DND-41 (cell line): ENCODE measurements around the gene ZCCHC8.
"Not testable (repeated sequence)": the region's sequence is repeated elsewhere in the genome, so short reads cannot be mapped to it uniquely, and the experiment has no call there.

Experiments used
- ATAC-seq: fragments of 200-7000 bp; cut with Tn5 transposase; 3 replicates; pipeline ENCODE4 v1.9.1; 2021; ENCODE audit warnings: low read depth; ENCODE audit not compliant: insufficient read depth
- DNase-seq: peaks from one replicate; pipeline ENCODE4 v3.0.0-alpha.2; 2020
- H2AFZ ChIP-seq: 2 replicates; pipeline ENCODE4 v1.6.0; 2012; ENCODE audit warnings: low read depth, low read length
- H3K27ac ChIP-seq: 2 replicates; pipeline ENCODE4 v1.5.1; 2012; ENCODE audit warnings: low read length, inconsistent platforms
- H3K27me3 ChIP-seq: fragments of 200-600 bp; sonication (generic); 2 replicates; pipeline ENCODE4 v1.6.0; 2012; ENCODE audit warnings: low read length, mild to moderate bottlenecking, inconsistent platforms; ENCODE audit not compliant: insufficient read depth, poor library complexity
- H3K36me3 ChIP-seq: 2 replicates; pipeline ENCODE4 v1.5.1; 2012; ENCODE audit warnings: low read length, inconsistent platforms; ENCODE audit not compliant: insufficient read depth
- H3K4me1 ChIP-seq: 2 replicates; pipeline ENCODE4 v1.5.1; 2012; ENCODE audit warnings: mild to moderate bottlenecking, low read length; ENCODE audit not compliant: insufficient read depth
- H3K4me2 ChIP-seq: 2 replicates; pipeline ENCODE4 v1.6.0; 2012; ENCODE audit warnings: mild to moderate bottlenecking, moderate library complexity, low read length, inconsistent platforms; ENCODE audit not compliant: insufficient read depth
- H3K4me3 ChIP-seq, 2 experiments: fragments of 200-600 bp in 1 of 2; shearing (Covaris generic) in 1 of 2; 2 replicates each; pipeline ENCODE4 v1.5.1; 2012 to 2016; ENCODE audit warnings: inconsistent platforms in 2 of 2, low read length in 2 of 2, mild to moderate bottlenecking in 2 of 2, low read depth in 1 of 2, moderate library complexity in 1 of 2
- H3K79me2 ChIP-seq: 2 replicates; pipeline ENCODE4 v1.6.0; 2012; ENCODE audit warnings: low read length, inconsistent platforms; ENCODE audit not compliant: insufficient read depth
- H3K9ac ChIP-seq: 2 replicates; pipeline ENCODE4 v1.6.0; 2012; ENCODE audit warnings: low read depth, mild to moderate bottlenecking, inconsistent platforms, low read length, moderate library complexity
- H3K9me3 ChIP-seq: 2 replicates; pipeline ENCODE4 v1.5.1; 2012; ENCODE audit warnings: low read length, moderate library complexity, mild to moderate bottlenecking, inconsistent platforms; ENCODE audit not compliant: insufficient read depth, severe bottlenecking
- H4K20me1 ChIP-seq: 2 replicates; pipeline ENCODE4 v1.6.0; 2012; ENCODE audit warnings: low read length; ENCODE audit not compliant: insufficient read depth
- CTCF ChIP-seq: IDR thresholded peaks from 2 replicates; pipeline ENCODE4 v1.5.1; 2012; ENCODE audit warnings: borderline replicate concordance, low read length, moderate library complexity, mild to moderate bottlenecking; ENCODE audit not compliant: poor library complexity, severe bottlenecking; ENCODE audit errors: extremely low read depth
- EZH2 ChIP-seq: IDR thresholded peaks from 3 replicates; pipeline ENCODE4 v1.6.1; 2012; ENCODE audit warnings: borderline replicate concordance, low read depth, mild to moderate bottlenecking, moderate library complexity, low read length, inconsistent platforms; ENCODE audit not compliant: severe bottlenecking

The ZCCHC8 gene

GRCh38 chr12:122437656-122438121 lies 63.0 kb downstream of the ZCCHC8 start:
- no peak overlapping the region for H3K27ac ChIP-seq
- no peaks in the 10 kb centered on the region for H4K20me1 ChIP-seq
- H3K36me3 ChIP-seq: no peaks in the 10 kb centered on the region
- no peak overlapping the region for H3K4me3 ChIP-seq
- no peak for ATAC-seq
- no peaks in the 10 kb centered on the region for H3K27me3 ChIP-seq
- no peak for DNase-seq
- TF ChIP-seq EZH2 (no peak), CTCF (no peak)
- no peaks in the 10 kb centered on the region for H3K4me1 ChIP-seq
- no peaks in the 10 kb centered on the region for H3K9me3 ChIP-seq
- H2AFZ ChIP-seq: no peak overlapping the region; the same call in 1 of the 2 replicates
- no peak overlapping the region for H3K4me2 ChIP-seq
- H3K9ac ChIP-seq: no peak overlapping the region
- H3K79me2 ChIP-seq: no peaks in the 10 kb centered on the region

GRCh38 chr12:122435186-122435585 lies 65.5 kb downstream of the ZCCHC8 start:
- no peak for TF ChIP-seq EZH2
- H3K36me3 ChIP-seq: no peaks in the 10 kb centered on the region
- no peaks in the 10 kb centered on the region for H3K4me1 ChIP-seq

GRCh38 chr12:122429043-122429442 lies 71.7 kb downstream of the ZCCHC8 start:
- not testable (repeated sequence) for H3K9ac ChIP-seq, H3K27me3 ChIP-seq, H3K36me3 ChIP-seq, H2AFZ ChIP-seq, H3K4me1 ChIP-seq, H3K4me3 ChIP-seq, H3K9me3 ChIP-seq, ATAC-seq, H4K20me1 ChIP-seq, H3K79me2 ChIP-seq, H3K4me2 ChIP-seq, H3K27ac ChIP-seq, DNase-seq

More at GRCh38 chr12:122435186-122435585, 65.5 kb downstream of the ZCCHC8 start:
- Histone ChIP-seq H3K9me3 (no peaks in the 10 kb centered on the region), H3K4me2 (no peak overlapping the region), H3K27me3 (no peaks in the 10 kb centered on the region), H2AFZ (no peak overlapping the region), H3K4me3 (no peak overlapping the region), H3K79me2 (no peaks in the 10 kb centered on the region), H4K20me1 (no peaks in the 10 kb centered on the region), H3K9ac (no peak overlapping the region), H3K27ac (no peak overlapping the region)
- ATAC-seq: no peak
- no peak for DNase-seq

GRCh38 chr12:122427403-122427802 lies 73.3 kb downstream of the ZCCHC8 start:
- ATAC-seq (no peak), DNase-seq (no peak)
- Histone ChIP-seq H3K9ac (no peak overlapping the region), H3K4me2 (no peak overlapping the region), H3K79me2 (no peaks in the 10 kb centered on the region), H3K36me3 (no peaks in the 10 kb centered on the region), H3K4me3 (no peak overlapping the region), H3K4me1 (peaks cover 13% of the 10 kb centered on the region), H4K20me1 (no peaks in the 10 kb centered on the region), H2AFZ (no peak overlapping the region), H3K9me3 (no peaks in the 10 kb centered on the region), H3K27me3 (no peaks in the 10 kb centered on the region), H3K27ac (no peak overlapping the region)
- no peak for TF ChIP-seq EZH2
- no peak for TF ChIP-seq CTCF
